H1 (cell line): ENCODE measurements around the gene CBL. TPM values are rescaled to one million over a fixed set of nuclear protein-coding genes. Genes with fewer than 3 reads are reported as not detected.

Source experiments
- CTCF ChIA-PET: fragments of 300-600 bp; sonication (Branson Sonifier 250); formaldehyde crosslinking; loops from one replicate; lab custom pipeline; 2021; ENCODE audit not compliant: partially characterized antibody; lab: Charles Lee
- POLR2A ChIA-PET: fragments of 300-600 bp; sonication (Branson Sonifier 250); formaldehyde crosslinking; loops from one replicate; lab custom pipeline; 2021; ENCODE audit warnings: inconsistent platforms; ENCODE audit not compliant: partially characterized antibody; lab: Charles Lee
- DNase-seq, 2 experiments: peaks; one replicate each; pipeline versions ENCODE4 v3.0.0 to v3.0.0-alpha.2; 2010 to 2022; ENCODE audit warnings: low spot score in 2 of 2, low read depth in 1 of 2, mixed read lengths in 1 of 2
- FAIRE-seq: peaks from 2 replicates; lab custom pipeline; 2011; peaks lifted over from hg19 to GRCh38; lab: Jason Lieb, UNC
- H2AFZ ChIP-seq: 2 replicates; pipeline ENCODE4 v1.8.1; 2012; ENCODE audit warnings: low read length, inconsistent platforms
- H2AK5ac ChIP-seq: 2 replicates; pipeline ENCODE4 v1.6.1; 2013; ENCODE audit warnings: low read depth, low read length
- H2BK120ac ChIP-seq: replicated peaks from 2 replicates; pipeline ENCODE3; 2013; ENCODE audit warnings: low read depth, low read length, inconsistent platforms
- H2BK12ac ChIP-seq: 2 replicates; pipeline ENCODE4 v1.6.1; 2013; ENCODE audit warnings: low read depth, low read length
- H2BK15ac ChIP-seq: 2 replicates; pipeline ENCODE4 v1.6.1; 2013; ENCODE audit warnings: low read length
- H2BK20ac ChIP-seq: 2 replicates; pipeline ENCODE4 v1.6.1; 2013; ENCODE audit warnings: low read length
- H2BK5ac ChIP-seq: 2 replicates; pipeline ENCODE4 v1.6.1; 2013; ENCODE audit warnings: low read depth, low read length
- H3K14ac ChIP-seq: 2 replicates; pipeline ENCODE4 v1.6.1; 2013; ENCODE audit warnings: inconsistent platforms; ENCODE audit not compliant: insufficient read length
- H3K18ac ChIP-seq: 2 replicates; pipeline ENCODE4 v1.6.1; 2013; ENCODE audit warnings: low read length; ENCODE audit errors: extremely low read depth
- H3K23ac ChIP-seq: 2 replicates; pipeline ENCODE4 v1.6.1; 2013; ENCODE audit warnings: inconsistent platforms; ENCODE audit not compliant: insufficient read length
- H3K23me2 ChIP-seq: 2 replicates; pipeline ENCODE4 v1.6.1; 2013; ENCODE audit warnings: low read depth, low read length
- H3K27ac ChIP-seq: 2 replicates; pipeline ENCODE4 v1.6.1; 2011; ENCODE audit warnings: low read depth, low read length, inconsistent platforms
- H3K27me3 ChIP-seq, 4 experiments: replicated peaks in 1 of 4; 1 replicate in 1 of 4; 2 replicates in 3 of 4; pipeline versions ENCODE4 v1.6.1 to v1.8.1; 2011 to 2013; ENCODE audit warnings: low read length in 3 of 4, mild to moderate bottlenecking in 3 of 4, inconsistent platforms in 2 of 4, mixed read lengths in 2 of 4, moderate library complexity in 1 of 4; ENCODE audit not compliant: control insufficient read depth in 3 of 4, insufficient read depth in 3 of 4; ENCODE audit errors: extremely low read depth in 1 of 4
- H3K36me3 ChIP-seq, 4 experiments: 2 replicates each; pipeline versions ENCODE4 v1.6.1 to v1.8.1; 2011 to 2013; ENCODE audit warnings: mild to moderate bottlenecking in 4 of 4, low read length in 3 of 4, moderate library complexity in 2 of 4, control low read depth in 1 of 4, inconsistent platforms in 1 of 4; ENCODE audit not compliant: insufficient read depth in 4 of 4, control insufficient read depth in 2 of 4
- H3K4ac ChIP-seq: replicated peaks from 2 replicates; pipeline ENCODE3; 2013; ENCODE audit warnings: low read length, low read depth, mixed read lengths, inconsistent platforms; ENCODE audit not compliant: insufficient read length
- H3K4me1 ChIP-seq, 4 experiments: replicated peaks in 1 of 4; 1 replicate in 1 of 4; 2 replicates in 3 of 4; pipeline versions ENCODE4 v1.6.1 to v1.8.1; 2011 to 2013; ENCODE audit warnings: low read length in 3 of 4, inconsistent platforms in 2 of 4, mixed read lengths in 1 of 4; ENCODE audit not compliant: insufficient read depth in 4 of 4, control insufficient read depth in 3 of 4
- H3K4me2 ChIP-seq, 2 experiments: 2 replicates each; pipeline versions ENCODE4 v1.6.1 to v1.8.1; 2011 to 2013; ENCODE audit warnings: low read depth in 2 of 2, low read length in 2 of 2, control low read depth in 1 of 2, inconsistent platforms in 1 of 2, mild to moderate bottlenecking in 1 of 2; ENCODE audit not compliant: insufficient read depth in 1 of 2
- H3K4me3 ChIP-seq, 4 experiments: fragments of 200-600, 300-600 bp in 1 of 4; sonication (generic), shearing (Covaris generic), sonication (Bioruptor Twin) in 1 of 4; 2 replicates each; pipeline versions ENCODE4 v1.5.1 to v1.8.1; 2011 to 2016; ENCODE audit warnings: low read length in 4 of 4, low read depth in 3 of 4, control low read depth in 2 of 4, inconsistent platforms in 2 of 4, mild to moderate bottlenecking in 2 of 4, mixed read lengths in 1 of 4, moderate library complexity in 1 of 4; ENCODE audit not compliant: insufficient read depth in 2 of 4; ENCODE audit errors: extremely low read depth in 1 of 4
- H3K56ac ChIP-seq: replicated peaks from 2 replicates; pipeline ENCODE3; 2013; ENCODE audit warnings: low read depth, mild to moderate bottlenecking, mixed read lengths, low read length, inconsistent platforms; ENCODE audit not compliant: insufficient read length
- H3K79me1 ChIP-seq: 2 replicates; pipeline ENCODE4 v1.6.1; 2013; ENCODE audit warnings: low read depth, low read length, control low read depth
- H3K79me2 ChIP-seq, 2 experiments: 2 replicates each; pipeline versions ENCODE4 v1.6.1 to v1.8.1; 2012 to 2013; ENCODE audit warnings: low read length in 2 of 2, mild to moderate bottlenecking in 2 of 2, inconsistent platforms in 1 of 2; ENCODE audit not compliant: insufficient read depth in 2 of 2, control insufficient read depth in 1 of 2
- H3K9ac ChIP-seq, 4 experiments: replicated peaks in 1 of 4; 1 replicate in 1 of 4; 2 replicates in 3 of 4; pipeline versions ENCODE4 v1.6.1 to v1.8.1; 2011 to 2013; ENCODE audit warnings: low read depth in 3 of 4, low read length in 3 of 4, control low read depth in 2 of 4, mild to moderate bottlenecking in 2 of 4, moderate library complexity in 2 of 4, inconsistent platforms in 1 of 4; ENCODE audit errors: extremely low read depth in 1 of 4
- H3K9me3 ChIP-seq, 2 experiments: 2 replicates each; pipeline versions ENCODE4 v1.6.1 to v1.8.1; 2012 to 2013; ENCODE audit warnings: mild to moderate bottlenecking in 2 of 2, moderate library complexity in 2 of 2, control low read depth in 1 of 2, inconsistent platforms in 1 of 2, low read depth in 1 of 2, low read length in 1 of 2, mixed read lengths in 1 of 2; ENCODE audit not compliant: insufficient read depth in 2 of 2
- H4K20me1 ChIP-seq, 2 experiments: replicated peaks in 1 of 2; 2 replicates each; pipeline versions ENCODE3 to v1.8.1; 2011 to 2013; ENCODE audit warnings: inconsistent platforms in 2 of 2, low read length in 2 of 2, mild to moderate bottlenecking in 1 of 2; ENCODE audit not compliant: insufficient read depth in 2 of 2, control insufficient read depth in 1 of 2
- H4K5ac ChIP-seq: 2 replicates; pipeline ENCODE4 v1.6.1; 2013; ENCODE audit warnings: low read length, low read depth, mixed read lengths, inconsistent platforms; ENCODE audit not compliant: insufficient read length
- H4K8ac ChIP-seq: 2 replicates; pipeline ENCODE4 v1.8.0; 2013; ENCODE audit warnings: mild to moderate bottlenecking, moderate library complexity, low read length, inconsistent platforms; ENCODE audit not compliant: insufficient read depth; ENCODE audit errors: extremely low read depth
- H4K91ac ChIP-seq: replicated peaks from 2 replicates; pipeline ENCODE3; 2013; ENCODE audit warnings: low read length, mixed read lengths, inconsistent platforms; ENCODE audit not compliant: insufficient read length
- CREB1 ChIP-seq: IDR thresholded peaks from 2 replicates; pipeline ENCODE4 v1.6.1; 2012; ENCODE audit warnings: inconsistent platforms
- FOSL1 ChIP-seq: IDR thresholded peaks from 2 replicates; pipeline ENCODE4 v1.6.1; 2011; ENCODE audit warnings: mild to moderate bottlenecking, low read depth, low read length, moderate library complexity; ENCODE audit not compliant: insufficient read depth
- KDM1A ChIP-seq: fragments of 200-600, 300-600 bp; sonication (generic); IDR thresholded peaks from 2 replicates; pipeline ENCODE4 v1.7.1; 2016; ENCODE audit warnings: mild to moderate bottlenecking, low read length, borderline replicate concordance
- MAX ChIP-seq: IDR thresholded peaks from 2 replicates; pipeline ENCODE4 v1.6.1; 2012; ENCODE audit warnings: inconsistent platforms
- SP1 ChIP-seq: IDR thresholded peaks from 2 replicates; pipeline ENCODE4 v1.6.1; 2011; ENCODE audit warnings: low read depth, low read length
- SP2 ChIP-seq: IDR thresholded peaks from 2 replicates; pipeline ENCODE4 v1.6.1; 2012; ENCODE audit warnings: mild to moderate bottlenecking, low read length, inconsistent platforms
- SP4 ChIP-seq: IDR thresholded peaks from 2 replicates; pipeline ENCODE4 v1.6.1; 2012; ENCODE audit warnings: low read length, inconsistent platforms
- TAF7 ChIP-seq: optimal IDR thresholded peaks from 2 replicates; pipeline ENCODE3; 2011; ENCODE audit warnings: low read depth, mild to moderate bottlenecking, inconsistent platforms, low read length, moderate library complexity, borderline replicate concordance
- TEAD4 ChIP-seq: IDR thresholded peaks from 2 replicates; pipeline ENCODE4 v1.6.1; 2012; ENCODE audit warnings: low read depth, low read length, inconsistent platforms, mixed read lengths
- WGBS, 2 experiments: shearing (Covaris generic) in 1 of 2; methylation state at CpG; one replicate each; pipeline versions ENCODE4 v1.1.6 to v1.1.7; 2013 to 2015; ENCODE audit warnings: low lambda C conversion rate in 2 of 2, mixed read lengths in 2 of 2, inconsistent platforms in 1 of 2, low coverage in 1 of 2, missing lambda C conversion rate in 1 of 2; ENCODE audit not compliant: insufficient replicate concordance in 2 of 2, insufficient coverage in 1 of 2, insufficient read length in 1 of 2; ENCODE audit errors: extremely low coverage in 1 of 2, missing lambda C conversion rate in 1 of 2; 5-methylcytosine and 5-hydroxymethylcytosine counted together
- polyA plus RNA-seq, 7 experiments: library from polyadenylated mRNA; depleted of rRNA in 3 of 7; stranded (reverse) in 5 of 7; unstranded in 2 of 7; fragments of >200 nt in 5 of 7; fragments of 200-250 nt in 2 of 7; gene quantifications; 1 replicate in 5 of 7; 2 replicates in 1 of 7; 4 replicates in 1 of 7; pipeline versions ENCODE4 v1.2.1 to v1.2.3, GENCODE V29; 2011 to 2013; ENCODE audit warnings: missing spikeins in 2 of 7, mixed read lengths in 2 of 7
- total RNA-seq: library from RNA; stranded (reverse); fragmentation: NEBNext Ultra II Directional; extraction: Animal tissue kit (Norgen Biotek cat#: 25700); gene quantifications from 2 replicates; pipeline ENCODE4 v1.2.1, GENCODE V29; 2021
- TF ChIP-seq, protein P1 (sequence below), 3 experiments: IDR thresholded peaks; 1 replicate in 2 of 3; 2 replicates in 1 of 3; pipeline versions ENCODE4 v1.5.1 to v1.6.1; 2011; ENCODE audit warnings: low read length in 3 of 3, mild to moderate bottlenecking in 3 of 3, inconsistent platforms in 2 of 3, low read depth in 1 of 3, moderate library complexity in 1 of 3; ENCODE audit not compliant: insufficient read depth in 1 of 3; ENCODE audit errors: control extremely low read depth in 1 of 3

Gene CBL
- total and polyA plus RNA-seq, 2 of the 8 experiments (the other 6 are each of a cell fraction or from before 2014, with no cell fraction given) = 23.1 to 57.8 TPM

- Histone ChIP-seq H2BK15ac (no peak overlapping the region), H2AK5ac (no peak overlapping the region), H3K23ac (no peak overlapping the region), H4K91ac (peak overlapping the region; percentile 38), H3K4me1 (peaks cover 11 to 53% (median 48%) of the 10 kb centered on the region in 4 experiments), H3K27me3 (peaks cover 5 to 46% (median 36%) of the 10 kb centered on the region in 4 experiments), H4K5ac (no peak overlapping the region), H2BK5ac (peak overlapping the region; percentile 91; the same call in 1 of the 2 replicates), H3K27ac (no peak overlapping the region), H3K4ac (no peak overlapping the region), H2BK12ac (peak overlapping the region; percentile 98; the same call in 1 of the 2 replicates), H2BK120ac (no peak overlapping the region), H2AFZ (no peak overlapping the region), H3K36me3 (no peaks in the 10 kb centered on the region), H3K4me2 (peak overlapping the region; percentile 84 to 97), H3K23me2 (peaks cover 33% of the 10 kb centered on the region), H4K8ac (0 out of 2 replicates have a peak overlapping the region, but pooled peaks have one; percentile 20), H3K4me3 (peak overlapping the region; percentile 17 to 77 (median 44); a peak in 5 of 8 replicates), H3K9ac (no peak overlapping the region), H3K79me1 (no peaks in the 10 kb centered on the region), H3K14ac (no peak overlapping the region), H3K9me3 (no peaks in the 10 kb centered on the region), H3K79me2 (no peaks in the 10 kb centered on the region), H4K20me1 (peaks cover 2% of the 10 kb centered on the region in 2 experiments), H2BK20ac (peak overlapping the region; percentile 68; the same call in 1 of the 2 replicates), H3K18ac (peak overlapping the region; percentile 27; the same call in 1 of the 2 replicates), H3K56ac (no peak overlapping the region)
- CTCF ChIA-PET = interaction anchor here (0.7 to 16.8 kb wide), 9 partner anchors 10 to 224 kb away, joined by 3 to 415 read pairs (median 4); partner anchors contain the start of genes C1QTNF5, MFRP, RNF26 and USP2
- FAIRE-seq = no peak
- DNase-seq = no peak
- WGBS, 2 experiments = 33% methylated on average over 14 of the region's 14 CpGs; no CpG with 5 or more reads in 1 of the 2 experiments
- POLR2A ChIA-PET = interaction anchor here (0.6 to 5.4 kb wide), 14 partner anchors 10 to 298 kb away, joined by 3 to 44 read pairs (median 4); partner anchors contain the start of genes C1QTNF5, HINFP, HMBS and RNF26
- no peak for TF ChIP-seq SP4
- TF ChIP-seq KDM1A = no peak
- TF ChIP-seq, protein P1, sequence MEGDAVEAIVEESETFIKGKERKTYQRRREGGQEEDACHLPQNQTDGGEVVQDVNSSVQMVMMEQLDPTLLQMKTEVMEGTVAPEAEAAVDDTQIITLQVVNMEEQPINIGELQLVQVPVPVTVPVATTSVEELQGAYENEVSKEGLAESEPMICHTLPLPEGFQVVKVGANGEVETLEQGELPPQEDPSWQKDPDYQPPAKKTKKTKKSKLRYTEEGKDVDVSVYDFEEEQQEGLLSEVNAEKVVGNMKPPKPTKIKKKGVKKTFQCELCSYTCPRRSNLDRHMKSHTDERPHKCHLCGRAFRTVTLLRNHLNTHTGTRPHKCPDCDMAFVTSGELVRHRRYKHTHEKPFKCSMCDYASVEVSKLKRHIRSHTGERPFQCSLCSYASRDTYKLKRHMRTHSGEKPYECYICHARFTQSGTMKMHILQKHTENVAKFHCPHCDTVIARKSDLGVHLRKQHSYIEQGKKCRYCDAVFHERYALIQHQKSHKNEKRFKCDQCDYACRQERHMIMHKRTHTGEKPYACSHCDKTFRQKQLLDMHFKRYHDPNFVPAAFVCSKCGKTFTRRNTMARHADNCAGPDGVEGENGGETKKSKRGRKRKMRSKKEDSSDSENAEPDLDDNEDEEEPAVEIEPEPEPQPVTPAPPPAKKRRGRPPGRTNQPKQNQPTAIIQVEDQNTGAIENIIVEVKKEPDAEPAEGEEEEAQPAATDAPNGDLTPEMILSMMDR (IDR thresholded peaks at IDR 0.05; ENCODE audit: control extremely low read depth in 1 of 3, insufficient read depth in 1 of 3, low read depth in 1 of 3, low read length in 3 of 3) = no peak
- TF ChIP-seq TEAD4 = no peak
- no peak for TF ChIP-seq TAF7
- TF ChIP-seq MAX = no peak
- TF ChIP-seq FOSL1 = no peak
- no peak for TF ChIP-seq CREB1
- no peak for TF ChIP-seq SP2
- TF ChIP-seq SP1 = no peak
Measured at GRCh38 chr11:119317592-119318239, 111.6 kb downstream of the CBL start.
